Limb (tissue), 2 donors: Measurements from ENCODE around the gene THAP9.
"Not testable (repeated sequence)": the region's sequence is repeated elsewhere in the genome, so short reads cannot be mapped to it uniquely, and the experiment has no call there.

Experiments
- DNase-seq, 2 donors: peaks; one replicate each; pipeline ENCODE4 v3.0.0-alpha.2; 2016; ENCODE audit errors: extremely low spot score in 2 of 2

The THAP9 gene

GRCh38 chr4:82900411-82901182, at the start of gene THAP9:
TSS of gene THAP9 (plus strand) at chr4:82900735. CDS start at chr4:82900803, 68 bp downstream.
- DNase-seq = peak; percentile 96 to 99

- no peak for DNase-seq
Measured at GRCh38 chr4:82851318-82851717, 49.2 kb upstream of the THAP9 start.

GRCh38 chr4:82851885-82852750, 48.4 kb upstream of the THAP9 start:
- DNase-seq = no peak

- DNase-seq = no peak
Measured at GRCh38 chr4:82852751-82853285, 47.7 kb upstream of the THAP9 start.

GRCh38 chr4:82860487-82860886, 40.0 kb upstream of the THAP9 start:
- DNase-seq = not testable (repeated sequence)

GRCh38 chr4:82861529-82861928, 39.0 kb upstream of the THAP9 start:
- no peak for DNase-seq

GRCh38 chr4:82864336-82864979, 36.1 kb upstream of the THAP9 start:
- DNase-seq = no peak

GRCh38 chr4:82865592-82865991, 34.9 kb upstream of the THAP9 start:
- no peak for DNase-seq

GRCh38 chr4:82866033-82866432, 34.5 kb upstream of the THAP9 start:
- not testable (repeated sequence) for DNase-seq

GRCh38 chr4:82866706-82867385, 33.7 kb upstream of the THAP9 start:
- DNase-seq = no peak

GRCh38 chr4:82868572-82868971, 32.0 kb upstream of the THAP9 start:
- no peak for DNase-seq

GRCh38 chr4:82885410-82885809, 15.1 kb upstream of the THAP9 start:
- DNase-seq = no peak

GRCh38 chr4:82886147-82886942, 14.2 kb upstream of the THAP9 start:
- no peak for DNase-seq

- no peak for DNase-seq
Measured at GRCh38 chr4:82889287-82889686, 11.2 kb upstream of the THAP9 start.

- DNase-seq = no peak
Measured at GRCh38 chr4:82890528-82890900, 10.0 kb upstream of the THAP9 start.

GRCh38 chr4:82890901-82891706, 9.4 kb upstream of the THAP9 start, which contains the start of gene SEC31A:
TSS of gene SEC31A (minus strand) at chr4:82891153. CDS start at chr4:82881936, 9,217 bp downstream.
- peak; percentile 96 to 98 for DNase-seq

- no peak for DNase-seq
Measured at GRCh38 chr4:82891707-82892466, 8.6 kb upstream of the THAP9 start.

- no peak for DNase-seq
Measured at GRCh38 chr4:82892467-82892802, 8.1 kb upstream of the THAP9 start.

- DNase-seq = no peak
Measured at GRCh38 chr4:82893942-82894341, 6.6 kb upstream of the THAP9 start.
